Measurements from ENCODE around the gene SNX7. TPM values are rescaled to one million over a fixed set of nuclear protein-coding genes. Genes with fewer than 3 reads are reported as not detected.

The SNX7 gene
- total RNA-seq, 1 donor from 2014 or later = 25.1 TPM

GRCh38 chr1:98761219-98761865 is 99.8 kb downstream of the SNX7 start:
- H3K4me3 ChIP-seq (ENCODE audit: low read length in 3 of 3) = no peak overlapping the region
- no peaks in the 10 kb centered on the region for H3K36me3 ChIP-seq (ENCODE audit: control insufficient read depth in 3 of 3, insufficient read depth in 3 of 3, low read length in 3 of 3)
- no peaks in the 10 kb centered on the region for H3K9me3 ChIP-seq (ENCODE audit: control insufficient read depth in 3 of 3, low read length in 3 of 3)
- no peak overlapping the region for H3K9ac ChIP-seq (ENCODE audit: low read depth in 1 of 3, low read length in 3 of 3)
- no peaks in the 10 kb centered on the region for H3K27me3 ChIP-seq (ENCODE audit: control insufficient read depth in 3 of 3, insufficient read depth in 3 of 3, low read length in 3 of 3)
- H3K27ac ChIP-seq (ENCODE audit: low read depth, low read length) = no peak overlapping the region
- H3K4me1 ChIP-seq (ENCODE audit: control insufficient read depth in 3 of 3, insufficient read depth in 3 of 3, low read length in 3 of 3) = no peaks in the 10 kb centered on the region

- Histone ChIP-seq H3K4me3 (ENCODE audit: low read length in 3 of 3) (no peak overlapping the region), H3K4me1 (ENCODE audit: control insufficient read depth in 3 of 3, insufficient read depth in 3 of 3, low read length in 3 of 3) (no peaks in the 10 kb centered on the region), H3K9ac (ENCODE audit: low read depth in 1 of 3, low read length in 3 of 3) (no peak overlapping the region), H3K27ac (ENCODE audit: low read depth, low read length) (no peak overlapping the region), H3K36me3 (ENCODE audit: control insufficient read depth in 3 of 3, insufficient read depth in 3 of 3, low read length in 3 of 3) (no peaks in the 10 kb centered on the region), H3K9me3 (ENCODE audit: control insufficient read depth in 3 of 3, low read length in 3 of 3) (no peaks in the 10 kb centered on the region), H3K27me3 (ENCODE audit: control insufficient read depth in 3 of 3, insufficient read depth in 3 of 3, low read length in 3 of 3) (no peaks in the 10 kb centered on the region)
Measured at GRCh38 chr1:98763488-98764150, 102.1 kb downstream of the SNX7 start.

GRCh38 chr1:98764485-98764884 is 103.0 kb downstream of the SNX7 start:
- H3K36me3 ChIP-seq (ENCODE audit: control insufficient read depth in 3 of 3, insufficient read depth in 3 of 3, low read length in 3 of 3) = no peaks in the 10 kb centered on the region
- H3K27me3 ChIP-seq (ENCODE audit: control insufficient read depth in 3 of 3, insufficient read depth in 3 of 3, low read length in 3 of 3) = no peaks in the 10 kb centered on the region
- no peak overlapping the region for H3K27ac ChIP-seq (ENCODE audit: low read depth, low read length)
- H3K4me1 ChIP-seq (ENCODE audit: control insufficient read depth in 3 of 3, insufficient read depth in 3 of 3, low read length in 3 of 3) = no peaks in the 10 kb centered on the region
- no peaks in the 10 kb centered on the region for H3K9me3 ChIP-seq (ENCODE audit: control insufficient read depth in 3 of 3, low read length in 3 of 3)
- H3K9ac ChIP-seq (ENCODE audit: low read depth in 1 of 3, low read length in 3 of 3) = no peak overlapping the region
- H3K4me3 ChIP-seq (ENCODE audit: low read length in 3 of 3) = no peak overlapping the region

- Histone ChIP-seq H3K4me3 (ENCODE audit: low read length in 3 of 3) (no peak overlapping the region), H3K36me3 (ENCODE audit: control insufficient read depth in 3 of 3, insufficient read depth in 3 of 3, low read length in 3 of 3) (no peaks in the 10 kb centered on the region), H3K4me1 (ENCODE audit: control insufficient read depth in 3 of 3, insufficient read depth in 3 of 3, low read length in 3 of 3) (no peaks in the 10 kb centered on the region), H3K9ac (ENCODE audit: low read depth in 1 of 3, low read length in 3 of 3) (no peak overlapping the region), H3K27me3 (ENCODE audit: control insufficient read depth in 3 of 3, insufficient read depth in 3 of 3, low read length in 3 of 3) (no peaks in the 10 kb centered on the region), H3K27ac (ENCODE audit: low read depth, low read length) (no peak overlapping the region), H3K9me3 (ENCODE audit: control insufficient read depth in 3 of 3, low read length in 3 of 3) (no peaks in the 10 kb centered on the region)
Measured at GRCh38 chr1:98766255-98766654, 104.7 kb downstream of the SNX7 start.

GRCh38 chr1:98769162-98769561 is 107.6 kb downstream of the SNX7 start:
- H3K9me3 ChIP-seq (ENCODE audit: control insufficient read depth in 3 of 3, low read length in 3 of 3) = no peaks in the 10 kb centered on the region
- H3K4me1 ChIP-seq (ENCODE audit: control insufficient read depth in 3 of 3, insufficient read depth in 3 of 3, low read length in 3 of 3) = no peaks in the 10 kb centered on the region
- H3K36me3 ChIP-seq (ENCODE audit: control insufficient read depth in 3 of 3, insufficient read depth in 3 of 3, low read length in 3 of 3) = no peaks in the 10 kb centered on the region
- no peak overlapping the region for H3K27ac ChIP-seq (ENCODE audit: low read depth, low read length)
- H3K4me3 ChIP-seq (ENCODE audit: low read length in 3 of 3) = no peak overlapping the region
- no peak overlapping the region for H3K9ac ChIP-seq (ENCODE audit: low read depth in 1 of 3, low read length in 3 of 3)
- H3K27me3 ChIP-seq (ENCODE audit: control insufficient read depth in 3 of 3, insufficient read depth in 3 of 3, low read length in 3 of 3) = no peaks in the 10 kb centered on the region

GRCh38 chr1:98781906-98782305 is 120.4 kb downstream of the SNX7 start:
- H3K36me3 ChIP-seq (ENCODE audit: control insufficient read depth in 3 of 3, insufficient read depth in 3 of 3, low read length in 3 of 3) = no peaks in the 10 kb centered on the region
- peaks cover 0 to 2% (median 0%) of the 10 kb centered on the region in 3 donors for H3K9me3 ChIP-seq (ENCODE audit: control insufficient read depth in 3 of 3, low read length in 3 of 3)
- H3K4me3 ChIP-seq (ENCODE audit: low read length in 3 of 3) = no peak overlapping the region
- H3K9ac ChIP-seq (ENCODE audit: low read depth in 1 of 3, low read length in 3 of 3) = no peak overlapping the region
- H3K4me1 ChIP-seq (ENCODE audit: control insufficient read depth in 3 of 3, insufficient read depth in 3 of 3, low read length in 3 of 3) = no peaks in the 10 kb centered on the region
- H3K27me3 ChIP-seq (ENCODE audit: control insufficient read depth in 3 of 3, insufficient read depth in 3 of 3, low read length in 3 of 3) = no peaks in the 10 kb centered on the region
- no peak overlapping the region for H3K27ac ChIP-seq (ENCODE audit: low read depth, low read length)

GRCh38 chr1:98783821-98784220 is 122.3 kb downstream of the SNX7 start:
- no peaks in the 10 kb centered on the region for H3K36me3 ChIP-seq (ENCODE audit: control insufficient read depth in 3 of 3, insufficient read depth in 3 of 3, low read length in 3 of 3)
- no peaks in the 10 kb centered on the region for H3K4me1 ChIP-seq (ENCODE audit: control insufficient read depth in 3 of 3, insufficient read depth in 3 of 3, low read length in 3 of 3)
- no peak overlapping the region for H3K9ac ChIP-seq (ENCODE audit: low read depth in 1 of 3, low read length in 3 of 3)
- H3K27ac ChIP-seq (ENCODE audit: low read depth, low read length) = no peak overlapping the region
- peaks cover 0 to 2% (median 0%) of the 10 kb centered on the region in 3 donors for H3K9me3 ChIP-seq (ENCODE audit: control insufficient read depth in 3 of 3, low read length in 3 of 3)
- H3K4me3 ChIP-seq (ENCODE audit: low read length in 3 of 3) = no peak overlapping the region
- H3K27me3 ChIP-seq (ENCODE audit: control insufficient read depth in 3 of 3, insufficient read depth in 3 of 3, low read length in 3 of 3) = no peaks in the 10 kb centered on the region

- Histone ChIP-seq H3K27me3 (ENCODE audit: control insufficient read depth in 3 of 3, insufficient read depth in 3 of 3, low read length in 3 of 3) (no peaks in the 10 kb centered on the region), H3K4me1 (ENCODE audit: control insufficient read depth in 3 of 3, insufficient read depth in 3 of 3, low read length in 3 of 3) (no peaks in the 10 kb centered on the region), H3K9ac (ENCODE audit: low read depth in 1 of 3, low read length in 3 of 3) (no peak overlapping the region), H3K36me3 (ENCODE audit: control insufficient read depth in 3 of 3, insufficient read depth in 3 of 3, low read length in 3 of 3) (no peaks in the 10 kb centered on the region), H3K4me3 (ENCODE audit: low read length in 3 of 3) (no peak overlapping the region), H3K9me3 (ENCODE audit: control insufficient read depth in 3 of 3, low read length in 3 of 3) (no peaks in the 10 kb centered on the region), H3K27ac (ENCODE audit: low read depth, low read length) (no peak overlapping the region)
Measured at GRCh38 chr1:98791498-98791897, 130.0 kb downstream of the SNX7 start.

- H3K9ac ChIP-seq (ENCODE audit: low read depth in 1 of 3, low read length in 3 of 3) = no peak overlapping the region
- H3K4me1 ChIP-seq (ENCODE audit: control insufficient read depth in 3 of 3, insufficient read depth in 3 of 3, low read length in 3 of 3) = no peaks in the 10 kb centered on the region
- no peak overlapping the region for H3K4me3 ChIP-seq (ENCODE audit: low read length in 3 of 3)
- no peaks in the 10 kb centered on the region for H3K9me3 ChIP-seq (ENCODE audit: control insufficient read depth in 3 of 3, low read length in 3 of 3)
- H3K36me3 ChIP-seq (ENCODE audit: control insufficient read depth in 3 of 3, insufficient read depth in 3 of 3, low read length in 3 of 3) = no peaks in the 10 kb centered on the region
- no peak overlapping the region for H3K27ac ChIP-seq (ENCODE audit: low read depth, low read length)
- H3K27me3 ChIP-seq (ENCODE audit: control insufficient read depth in 3 of 3, insufficient read depth in 3 of 3, low read length in 3 of 3) = no peaks in the 10 kb centered on the region
Measured at GRCh38 chr1:98792123-98792522, 130.6 kb downstream of the SNX7 start.

GRCh38 chr1:98793136-98793535 is 131.6 kb downstream of the SNX7 start:
- Histone ChIP-seq H3K9me3 (ENCODE audit: control insufficient read depth in 3 of 3, low read length in 3 of 3) (no peaks in the 10 kb centered on the region), H3K36me3 (ENCODE audit: control insufficient read depth in 3 of 3, insufficient read depth in 3 of 3, low read length in 3 of 3) (no peaks in the 10 kb centered on the region), H3K4me3 (ENCODE audit: low read length in 3 of 3) (no peak overlapping the region), H3K9ac (ENCODE audit: low read depth in 1 of 3, low read length in 3 of 3) (no peak overlapping the region), H3K27me3 (ENCODE audit: control insufficient read depth in 3 of 3, insufficient read depth in 3 of 3, low read length in 3 of 3) (no peaks in the 10 kb centered on the region), H3K27ac (ENCODE audit: low read depth, low read length) (no peak overlapping the region), H3K4me1 (ENCODE audit: control insufficient read depth in 3 of 3, insufficient read depth in 3 of 3, low read length in 3 of 3) (no peaks in the 10 kb centered on the region)
